ENCODE measurements around the gene SPATA31C2.
A peak's percentile ranks its signal among the peaks of the same experiment; 100 is the strongest.
"Not testable (repeated sequence)": the region's sequence is repeated elsewhere in the genome, so short reads cannot be mapped to it uniquely, and the experiment has no call there.

SPATA31C2 gene

DNA sequence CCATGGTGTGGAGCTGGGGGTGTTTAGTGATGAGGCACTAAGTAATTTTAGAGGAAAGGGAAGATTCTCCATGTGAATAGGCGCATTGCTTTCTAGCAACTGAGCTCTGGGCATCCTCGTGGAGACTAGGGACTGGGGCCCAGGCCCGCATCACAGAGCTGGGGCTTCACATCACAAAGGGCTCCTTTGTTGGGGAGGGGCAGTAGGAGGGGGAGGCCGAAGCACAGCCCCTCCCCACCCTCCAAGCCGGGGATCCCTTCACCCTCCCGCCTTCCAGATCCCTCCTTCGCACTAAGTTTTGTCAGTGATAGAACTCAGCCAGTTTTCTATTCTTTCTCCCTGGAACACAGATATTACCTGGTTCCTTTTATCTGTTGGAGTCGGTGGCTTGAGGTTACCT, at the start of gene SPATA31C2:
TSS of gene SPATA31C2 (minus strand) at position 101 of the 400 bp plus-strand sequence. CDS start at position 72, 29 bp downstream.
- H3K36me3 Mint-ChIP-seq, H3K4me3 Mint-ChIP-seq, H3K27me3 Mint-ChIP-seq, H3K4me1 Mint-ChIP-seq, H3K9me3 Mint-ChIP-seq, H3K27ac Mint-ChIP-seq: not testable (repeated sequence)

DNA sequence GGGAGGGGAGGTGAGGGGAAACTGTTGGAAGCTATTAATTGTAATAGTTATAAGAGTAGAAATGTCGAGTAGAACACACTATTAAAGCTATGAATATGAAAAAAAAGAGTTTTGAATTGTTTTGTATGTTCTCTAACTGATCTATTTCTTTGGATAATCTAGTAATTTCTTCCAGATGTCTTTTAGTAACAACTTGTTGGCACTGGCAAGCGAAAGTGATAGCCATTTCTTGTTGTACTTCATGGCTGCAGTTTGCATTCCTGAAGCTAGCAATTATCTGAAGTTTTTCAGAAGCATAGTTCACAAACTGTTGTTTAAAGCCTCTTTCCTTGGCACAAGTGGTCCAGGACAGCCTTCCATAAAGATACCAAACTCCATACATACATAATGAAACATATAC, 49.4 kb upstream of the SPATA31C2 start:
- H3K36me3 Mint-ChIP-seq, result no peaks in the 10 kb centered on the region
- peaks cover 9% of the 10 kb centered on the region for H3K9me3 Mint-ChIP-seq
- H3K4me3 Mint-ChIP-seq, result no peak overlapping the region
- no peak overlapping the region for H3K27ac Mint-ChIP-seq
- H3K4me1 Mint-ChIP-seq, result no peaks in the 10 kb centered on the region
- peaks cover 13% of the 10 kb centered on the region for H3K27me3 Mint-ChIP-seq

DNA sequence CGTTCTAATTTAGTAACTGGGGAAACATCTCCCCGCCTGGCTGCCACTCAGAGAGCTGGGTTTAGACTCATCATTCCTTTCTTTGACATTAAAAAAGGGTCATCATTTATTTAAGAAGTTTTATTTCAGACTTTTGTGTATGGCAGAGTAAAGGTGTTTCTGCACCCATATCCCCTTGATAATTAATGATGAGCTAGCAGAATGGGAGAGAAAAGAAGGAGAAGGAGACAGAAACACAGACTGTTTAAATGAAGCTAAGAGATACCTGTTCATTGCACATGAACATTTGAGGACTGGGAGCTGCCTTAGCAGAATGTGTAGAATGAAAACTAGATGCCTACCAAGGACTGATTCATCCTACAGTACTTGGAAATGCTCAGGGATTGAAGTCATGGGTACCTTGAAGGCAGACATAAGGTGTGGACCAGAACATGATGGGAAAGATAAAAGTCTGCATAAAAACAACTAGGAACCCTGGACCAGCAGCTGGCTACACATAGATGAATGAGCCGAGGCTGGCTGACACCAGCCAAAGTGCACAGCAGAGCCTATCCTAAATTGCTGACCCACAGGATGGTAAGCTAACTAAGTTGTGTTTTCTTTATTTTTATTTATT, 48.3 kb upstream of the SPATA31C2 start:
- Mint-ChIP-seq H3K4me3 (no peak overlapping the region), H3K9me3 (peaks cover 9% of the 10 kb centered on the region), H3K4me1 (no peaks in the 10 kb centered on the region), H3K36me3 (no peaks in the 10 kb centered on the region), H3K27ac (no peak overlapping the region), H3K27me3 (peaks cover 12% of the 10 kb centered on the region)

DNA sequence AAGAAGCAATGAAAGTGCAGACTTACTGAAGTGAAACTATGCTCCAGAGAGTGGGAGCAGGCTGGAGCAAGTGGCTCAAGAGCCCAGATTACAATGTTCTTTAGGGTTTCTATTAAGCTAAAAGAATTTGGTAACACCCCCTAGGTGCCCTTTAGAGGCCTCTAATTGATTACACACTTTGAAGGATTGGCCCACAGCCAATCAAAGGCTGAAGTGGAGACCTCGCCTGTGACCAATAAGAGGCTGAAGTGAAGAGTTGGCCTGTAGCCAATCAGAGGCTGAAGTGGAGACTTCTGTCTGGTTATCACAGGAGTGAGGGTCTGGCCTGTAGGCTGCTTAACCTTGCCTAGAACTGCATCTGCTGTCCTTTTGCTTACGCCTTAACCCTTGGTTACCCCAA, 46.7 kb upstream of the SPATA31C2 start:
- peaks cover 2% of the 10 kb centered on the region for H3K4me1 Mint-ChIP-seq
- peaks cover 19% of the 10 kb centered on the region for H3K27me3 Mint-ChIP-seq
- no peak overlapping the region for H3K4me3 Mint-ChIP-seq
- H3K27ac Mint-ChIP-seq, result no peak overlapping the region
- peaks cover 2% of the 10 kb centered on the region for H3K9me3 Mint-ChIP-seq
- no peaks in the 10 kb centered on the region for H3K36me3 Mint-ChIP-seq

DNA sequence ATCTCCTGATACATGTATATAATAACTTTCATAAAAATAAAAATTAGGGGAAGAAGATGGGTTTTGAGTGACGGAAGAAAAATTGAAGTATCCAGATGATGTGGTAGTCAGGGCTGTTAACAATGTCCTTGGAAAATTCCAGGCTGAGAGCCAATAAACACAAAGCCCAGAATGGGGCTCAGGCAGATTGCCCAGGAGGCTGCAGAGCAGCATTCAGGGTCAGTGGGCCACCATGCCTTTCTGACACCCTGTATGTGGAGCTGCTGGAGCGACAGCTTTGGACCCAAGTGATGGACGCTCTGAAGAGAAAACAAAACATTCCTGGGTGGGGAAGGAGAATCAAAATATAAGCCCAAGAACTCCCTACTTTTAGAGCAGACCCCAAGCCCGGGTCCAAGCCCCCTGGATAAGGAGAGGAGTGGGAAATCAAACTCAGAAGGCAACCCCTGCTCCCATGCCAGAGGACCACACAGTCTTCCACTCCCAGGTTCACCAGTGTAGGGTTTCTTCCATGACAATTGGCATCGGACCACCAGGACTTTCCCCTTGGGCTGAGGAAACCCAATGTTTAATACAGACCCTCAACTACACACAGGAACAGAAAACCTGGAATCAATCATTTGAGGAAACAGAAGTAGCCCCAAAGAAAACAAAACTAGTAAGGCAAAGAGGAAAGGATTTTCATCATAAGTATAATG, 45.7 kb upstream of the SPATA31C2 start:
- Mint-ChIP-seq H3K4me1 (peaks cover 7% of the 10 kb centered on the region), H3K4me3 (no peak overlapping the region), H3K27ac (no peak overlapping the region), H3K36me3 (no peaks in the 10 kb centered on the region), H3K9me3 (no peaks in the 10 kb centered on the region), H3K27me3 (peaks cover 18% of the 10 kb centered on the region)

DNA sequence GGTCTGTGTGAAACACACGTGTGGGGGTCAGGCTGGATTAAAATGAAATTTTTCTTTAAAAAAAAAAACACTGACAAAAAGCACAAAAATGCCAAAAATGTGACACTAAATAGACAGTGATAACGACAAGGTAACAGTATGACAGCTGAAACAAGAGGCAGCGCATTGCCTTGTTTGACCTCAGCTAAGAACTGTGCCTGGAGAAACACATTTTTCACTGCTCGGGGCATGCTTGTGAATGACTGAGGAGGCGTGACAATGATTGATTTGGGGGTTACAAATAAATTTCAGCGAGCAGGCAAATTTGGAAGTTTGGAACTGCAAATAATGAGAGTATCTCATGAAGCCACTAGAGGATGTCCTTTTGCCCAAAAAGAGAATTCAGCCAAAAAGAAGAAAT, 44.2 kb upstream of the SPATA31C2 start:
- peaks cover 15% of the 10 kb centered on the region for H3K27me3 Mint-ChIP-seq
- no peaks in the 10 kb centered on the region for H3K36me3 Mint-ChIP-seq
- no peak overlapping the region for H3K4me3 Mint-ChIP-seq
- no peaks in the 10 kb centered on the region for H3K9me3 Mint-ChIP-seq
- no peak overlapping the region for H3K27ac Mint-ChIP-seq
- peaks cover 16% of the 10 kb centered on the region for H3K4me1 Mint-ChIP-seq

DNA sequence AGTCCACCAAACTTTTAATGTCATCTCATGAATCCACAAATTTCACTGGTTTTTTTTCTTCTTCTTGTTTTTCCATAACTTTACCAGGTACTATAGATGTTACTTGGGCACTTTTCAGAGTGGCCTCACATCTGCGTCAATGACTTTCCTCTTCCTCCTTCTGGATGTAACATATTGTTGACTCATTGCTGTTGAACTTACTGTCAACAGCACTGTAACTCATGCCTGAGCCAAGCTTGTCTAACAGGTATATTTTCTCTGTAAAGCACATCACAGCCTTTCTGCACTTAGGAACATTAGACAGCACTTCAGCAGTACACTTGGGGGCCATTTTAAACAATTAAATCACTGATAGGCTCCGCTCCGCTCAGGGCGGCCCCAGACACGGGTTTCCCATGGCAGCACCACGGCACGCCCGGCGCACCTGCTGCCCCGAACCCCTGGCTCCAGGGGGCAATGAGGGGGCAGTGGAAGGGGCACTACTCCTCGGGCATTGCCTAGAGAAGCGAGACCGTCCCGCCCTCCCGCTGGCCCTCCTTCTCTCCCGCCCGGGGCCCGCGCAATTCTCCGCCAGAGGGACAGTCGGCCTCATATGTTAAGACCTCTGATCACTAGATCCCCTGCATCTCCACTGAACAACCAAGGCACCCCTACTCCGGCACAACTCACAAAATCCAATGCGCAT, 41.9 kb upstream of the SPATA31C2 start:
- Mint-ChIP-seq H3K9me3 (no peaks in the 10 kb centered on the region), H3K4me1 (peaks cover 21% of the 10 kb centered on the region), H3K4me3 (no peak overlapping the region), H3K27me3 (peaks cover 19% of the 10 kb centered on the region), H3K27ac (no peak overlapping the region), H3K36me3 (no peaks in the 10 kb centered on the region)

DNA sequence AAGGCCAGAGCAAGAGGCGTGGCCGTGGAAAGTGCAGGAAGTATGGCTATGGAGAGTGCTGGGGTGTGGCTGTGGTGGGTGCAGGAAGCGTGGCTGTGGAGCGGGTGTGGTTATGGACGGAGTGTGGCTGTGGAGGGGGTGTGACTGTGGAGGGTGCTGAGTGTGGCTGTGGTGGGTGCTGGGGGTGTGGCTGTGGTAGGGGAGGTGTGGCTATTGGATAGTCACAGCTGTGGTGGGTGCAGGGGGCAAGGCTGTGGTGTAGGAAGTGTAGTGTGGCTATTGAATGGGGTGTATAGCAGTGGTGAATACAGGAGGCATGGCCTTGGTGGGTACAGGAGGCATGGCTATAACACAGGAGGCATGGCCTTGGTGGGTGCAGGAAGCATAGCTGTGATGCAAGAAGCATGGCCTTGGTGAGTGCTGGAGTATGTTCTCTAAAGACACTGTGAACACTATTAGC, 40.8 kb upstream of the SPATA31C2 start:
- peaks cover 19% of the 10 kb centered on the region for H3K27me3 Mint-ChIP-seq
- no peaks in the 10 kb centered on the region for H3K9me3 Mint-ChIP-seq
- H3K27ac Mint-ChIP-seq, result no peak overlapping the region

DNA sequence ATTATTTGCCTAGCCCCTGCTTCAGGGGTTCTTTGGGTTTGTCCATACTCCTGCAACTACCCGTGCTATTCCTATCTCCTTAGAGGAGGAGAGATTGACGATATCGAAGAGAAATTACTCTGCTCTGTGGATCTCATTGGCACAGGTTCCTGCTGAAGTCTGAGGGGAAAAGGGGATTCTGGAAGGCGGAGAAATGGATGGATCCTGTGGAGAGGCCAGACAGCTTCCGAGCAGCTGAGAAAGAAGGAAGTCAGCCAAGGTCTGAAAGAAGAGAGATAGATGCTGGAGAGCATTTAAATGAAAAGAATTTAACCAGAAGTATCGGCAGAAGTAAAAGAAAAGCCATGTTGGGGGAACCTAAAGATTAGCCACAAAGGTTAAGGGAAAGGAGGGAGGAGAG, 40.4 kb upstream of the SPATA31C2 start:
- Mint-ChIP-seq H3K27me3 (peaks cover 19% of the 10 kb centered on the region), H3K27ac (no peak overlapping the region), H3K9me3 (no peaks in the 10 kb centered on the region), H3K4me3 (no peak overlapping the region), H3K36me3 (no peaks in the 10 kb centered on the region), H3K4me1 (peaks cover 21% of the 10 kb centered on the region)

More for the DNA sequence above, 40.8 kb upstream of the SPATA31C2 start:
- Mint-ChIP-seq H3K4me3 (no peak overlapping the region), H3K4me1 (peaks cover 21% of the 10 kb centered on the region), H3K36me3 (no peaks in the 10 kb centered on the region)

DNA sequence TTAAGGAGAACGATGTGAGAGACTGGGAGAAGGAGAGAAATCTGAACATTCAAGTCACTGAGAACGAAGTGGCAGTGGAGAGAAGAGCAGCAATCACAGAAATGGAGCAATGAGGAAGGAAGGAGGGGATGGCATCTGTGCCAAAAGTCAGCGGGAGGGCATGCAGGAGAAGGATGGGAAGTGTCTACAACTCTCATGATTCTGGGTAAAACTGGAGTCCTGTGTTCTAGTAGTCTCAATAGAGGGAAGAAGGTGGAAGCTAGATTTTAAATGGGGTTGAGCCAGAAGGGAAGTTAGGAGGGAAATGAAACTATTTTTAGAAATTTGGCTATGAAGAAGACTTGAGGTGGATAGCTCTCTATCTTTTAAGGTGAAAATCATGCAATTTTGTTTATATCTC, 39.1 kb upstream of the SPATA31C2 start:
- peaks cover 14% of the 10 kb centered on the region for H3K27me3 Mint-ChIP-seq
- no peaks in the 10 kb centered on the region for H3K9me3 Mint-ChIP-seq
- H3K27ac Mint-ChIP-seq, result peak overlapping the region; percentile 8
- peaks cover 25% of the 10 kb centered on the region for H3K4me1 Mint-ChIP-seq
- no peaks in the 10 kb centered on the region for H3K36me3 Mint-ChIP-seq
- no peak overlapping the region for H3K4me3 Mint-ChIP-seq

DNA sequence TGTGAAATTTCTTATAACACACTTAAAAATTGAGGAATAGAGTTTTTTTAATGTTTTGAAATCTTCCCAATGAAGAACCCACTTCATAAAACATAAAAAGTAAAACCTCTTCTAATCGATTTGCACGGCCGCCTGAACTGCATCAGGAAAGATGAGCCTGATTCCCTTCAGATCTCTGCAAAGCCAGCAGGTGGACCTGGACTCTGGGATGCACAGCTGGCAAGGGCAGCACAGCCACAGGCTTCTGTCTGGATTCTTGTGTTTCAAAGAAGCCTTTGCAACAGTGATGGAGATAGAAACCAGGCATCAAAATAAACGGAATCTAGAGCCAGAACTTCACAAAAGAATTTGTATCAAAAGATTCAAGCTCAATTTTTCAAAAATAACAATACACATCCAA, 36.0 kb upstream of the SPATA31C2 start:
- Mint-ChIP-seq H3K27ac (no peak overlapping the region), H3K9me3 (no peaks in the 10 kb centered on the region), H3K4me3 (no peak overlapping the region), H3K27me3 (peaks cover 6% of the 10 kb centered on the region), H3K36me3 (no peaks in the 10 kb centered on the region), H3K4me1 (peaks cover 22% of the 10 kb centered on the region)

DNA sequence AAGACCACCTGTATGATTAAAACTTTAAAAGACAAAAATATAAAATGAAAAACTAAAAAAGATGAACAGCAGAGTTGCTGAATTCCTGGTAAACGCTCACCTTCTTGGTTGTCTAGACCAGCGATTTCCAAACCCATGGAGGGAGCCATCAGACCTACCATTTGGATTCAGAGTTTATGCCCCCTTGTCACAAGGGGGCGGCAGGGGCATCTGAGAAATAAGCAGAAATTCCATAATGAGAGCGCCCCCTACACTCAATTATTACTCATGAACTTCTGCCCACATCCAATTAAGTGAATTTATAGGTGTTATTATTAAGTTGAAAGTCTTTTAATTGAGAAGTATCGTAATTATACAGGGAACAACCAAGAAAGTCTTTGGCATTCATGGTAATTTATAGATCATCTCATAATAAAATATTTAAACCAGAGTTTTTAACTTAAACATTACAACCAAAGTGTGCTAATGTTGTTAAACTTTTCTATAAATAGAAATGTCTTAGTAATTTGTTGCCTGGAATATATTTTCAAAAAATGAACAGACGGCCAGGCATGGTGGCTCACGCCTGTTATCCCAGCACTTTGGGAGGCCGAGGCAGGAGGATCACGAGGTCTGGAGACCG, 35.2 kb upstream of the SPATA31C2 start:
- Mint-ChIP-seq H3K27me3 (peaks cover 6% of the 10 kb centered on the region), H3K4me3 (no peak overlapping the region), H3K4me1 (peaks cover 13% of the 10 kb centered on the region), H3K27ac (no peak overlapping the region), H3K9me3 (no peaks in the 10 kb centered on the region), H3K36me3 (no peaks in the 10 kb centered on the region)

DNA sequence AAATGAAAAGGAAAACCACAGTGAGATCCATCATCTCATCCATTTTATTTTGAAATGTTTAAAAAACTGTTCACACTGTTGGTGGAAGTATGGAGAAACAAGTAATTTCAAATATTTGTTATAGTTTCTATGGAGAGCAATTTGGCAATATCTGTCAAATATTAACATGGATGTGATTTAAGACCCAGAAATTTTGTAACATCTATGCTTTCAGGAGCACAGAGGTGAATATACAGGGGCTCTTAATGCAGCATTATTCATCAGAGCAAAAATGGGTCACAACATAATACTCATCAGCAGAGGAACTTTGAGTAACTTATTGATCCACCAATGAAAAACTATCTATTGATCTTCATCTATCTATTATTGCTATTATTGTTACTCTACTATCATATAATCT, 31.4 kb upstream of the SPATA31C2 start:
- Mint-ChIP-seq H3K36me3 (no peaks in the 10 kb centered on the region), H3K4me1 (peaks cover 5% of the 10 kb centered on the region), H3K9me3 (no peaks in the 10 kb centered on the region), H3K4me3 (no peak overlapping the region), H3K27ac (no peak overlapping the region), H3K27me3 (peaks cover 7% of the 10 kb centered on the region)

DNA sequence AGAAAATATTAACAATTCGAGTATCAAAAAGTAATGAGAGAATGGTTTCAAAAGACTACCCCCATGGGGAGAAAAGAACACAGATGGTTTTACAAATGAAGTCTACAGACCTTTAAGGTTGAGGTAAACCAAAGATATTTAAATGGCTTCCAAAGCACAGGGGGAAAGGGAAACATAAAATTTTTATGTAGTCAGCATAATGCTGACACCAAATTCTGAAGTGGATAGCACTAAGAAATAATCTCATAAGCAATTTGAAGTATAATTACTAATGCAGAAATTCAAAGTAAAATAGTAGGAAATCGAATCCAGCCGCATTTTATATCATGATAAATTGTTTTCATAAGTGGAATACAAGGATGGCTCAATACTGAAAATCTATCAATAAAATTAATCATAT, 30.3 kb upstream of the SPATA31C2 start:
- H3K36me3 Mint-ChIP-seq, result no peaks in the 10 kb centered on the region
- no peaks in the 10 kb centered on the region for H3K9me3 Mint-ChIP-seq

DNA sequence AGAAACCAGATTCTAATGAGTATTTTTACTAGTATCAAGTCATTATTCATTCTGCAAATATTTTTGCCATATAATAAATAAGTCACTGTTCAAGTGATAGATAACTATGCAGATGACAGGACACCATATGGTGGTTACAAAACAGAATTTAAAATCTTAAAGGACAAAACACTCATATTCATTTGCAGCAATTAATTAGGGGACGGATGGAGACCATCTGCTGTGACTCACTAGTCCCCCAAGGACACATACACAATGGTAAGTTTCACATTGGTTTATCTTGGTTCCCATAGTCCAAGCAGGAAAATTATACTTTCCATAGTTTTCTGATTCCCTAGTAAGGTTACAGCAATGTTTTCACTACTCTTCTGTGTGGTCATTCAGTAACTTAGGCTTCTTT, 28.4 kb upstream of the SPATA31C2 start:
- H3K4me1 Mint-ChIP-seq, result no peaks in the 10 kb centered on the region
- no peak overlapping the region for H3K27ac Mint-ChIP-seq
- no peaks in the 10 kb centered on the region for H3K9me3 Mint-ChIP-seq
- peaks cover 7% of the 10 kb centered on the region for H3K27me3 Mint-ChIP-seq
- H3K36me3 Mint-ChIP-seq, result no peaks in the 10 kb centered on the region
- no peak overlapping the region for H3K4me3 Mint-ChIP-seq

More for the DNA sequence above, 30.3 kb upstream of the SPATA31C2 start:
- peaks cover 5% of the 10 kb centered on the region for H3K4me1 Mint-ChIP-seq
- no peak overlapping the region for H3K27ac Mint-ChIP-seq
- no peak overlapping the region for H3K4me3 Mint-ChIP-seq
- H3K27me3 Mint-ChIP-seq, result peaks cover 7% of the 10 kb centered on the region

DNA sequence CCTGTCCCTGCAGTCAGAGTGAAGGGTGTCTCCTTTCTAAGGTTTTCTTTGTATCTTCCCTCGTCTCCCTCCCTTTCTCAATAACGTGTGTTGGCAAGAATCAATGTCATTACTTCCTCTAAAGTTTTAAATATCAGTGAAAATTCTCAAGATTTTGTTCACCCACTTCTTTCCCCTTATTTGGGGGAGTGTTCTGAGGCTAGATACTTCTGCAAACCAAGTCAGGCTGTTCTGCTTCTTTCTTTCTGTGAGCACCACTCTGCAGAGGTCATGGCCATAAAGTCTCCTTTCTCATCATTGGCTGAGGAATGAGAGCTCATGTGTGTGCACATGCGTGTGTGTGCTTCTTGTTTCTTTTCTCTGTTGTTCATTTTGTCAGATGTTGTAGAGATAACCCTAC, 26.6 kb upstream of the SPATA31C2 start:
- no peaks in the 10 kb centered on the region for H3K36me3 Mint-ChIP-seq
- peaks cover 16% of the 10 kb centered on the region for H3K27me3 Mint-ChIP-seq
- H3K9me3 Mint-ChIP-seq, result no peaks in the 10 kb centered on the region
- H3K4me1 Mint-ChIP-seq, result no peaks in the 10 kb centered on the region
- H3K4me3 Mint-ChIP-seq, result no peak overlapping the region
- H3K27ac Mint-ChIP-seq, result no peak overlapping the region
